WI38 (cell line): ENCODE data around the gene OAS1.
"Not testable (repeated sequence)": the region's sequence is repeated elsewhere in the genome, so short reads cannot be mapped to it uniquely, and the experiment has no call there.

Experiments
- H3K4me3 ChIP-seq: 2 replicates; pipeline ENCODE4 v1.5.1; 2011; ENCODE audit warnings: low read depth, mild to moderate bottlenecking, control low read depth, low read length
- TF ChIP-seq, protein P1 (sequence below): IDR thresholded peaks from 2 replicates; pipeline ENCODE4 v1.5.1; 2012; ENCODE audit warnings: low read depth, mild to moderate bottlenecking, control low read depth, low read length

OAS1 gene

DNA sequence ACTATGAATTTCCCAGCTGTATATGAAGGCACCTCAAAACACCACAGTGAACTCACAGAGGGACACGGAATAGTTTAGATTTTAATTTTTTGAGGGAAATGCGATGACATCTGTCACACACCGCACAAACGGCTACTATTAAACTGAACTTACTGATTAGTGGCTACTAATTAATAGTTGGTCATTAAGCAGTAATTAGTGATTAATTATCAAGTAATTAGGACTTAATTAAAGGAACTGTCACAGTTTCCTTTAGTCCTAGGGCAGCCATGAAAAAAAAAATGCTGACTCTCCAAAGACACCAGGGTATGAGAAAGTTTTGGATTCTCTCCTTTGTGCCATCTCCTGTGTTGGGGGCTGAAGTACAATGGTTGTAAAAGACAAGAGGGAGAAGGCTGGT is 2.9 kb downstream of the OAS1 start:
- no peak overlapping the region for H3K4me3 ChIP-seq
- TF ChIP-seq, protein P1, sequence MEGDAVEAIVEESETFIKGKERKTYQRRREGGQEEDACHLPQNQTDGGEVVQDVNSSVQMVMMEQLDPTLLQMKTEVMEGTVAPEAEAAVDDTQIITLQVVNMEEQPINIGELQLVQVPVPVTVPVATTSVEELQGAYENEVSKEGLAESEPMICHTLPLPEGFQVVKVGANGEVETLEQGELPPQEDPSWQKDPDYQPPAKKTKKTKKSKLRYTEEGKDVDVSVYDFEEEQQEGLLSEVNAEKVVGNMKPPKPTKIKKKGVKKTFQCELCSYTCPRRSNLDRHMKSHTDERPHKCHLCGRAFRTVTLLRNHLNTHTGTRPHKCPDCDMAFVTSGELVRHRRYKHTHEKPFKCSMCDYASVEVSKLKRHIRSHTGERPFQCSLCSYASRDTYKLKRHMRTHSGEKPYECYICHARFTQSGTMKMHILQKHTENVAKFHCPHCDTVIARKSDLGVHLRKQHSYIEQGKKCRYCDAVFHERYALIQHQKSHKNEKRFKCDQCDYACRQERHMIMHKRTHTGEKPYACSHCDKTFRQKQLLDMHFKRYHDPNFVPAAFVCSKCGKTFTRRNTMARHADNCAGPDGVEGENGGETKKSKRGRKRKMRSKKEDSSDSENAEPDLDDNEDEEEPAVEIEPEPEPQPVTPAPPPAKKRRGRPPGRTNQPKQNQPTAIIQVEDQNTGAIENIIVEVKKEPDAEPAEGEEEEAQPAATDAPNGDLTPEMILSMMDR = no peak

DNA sequence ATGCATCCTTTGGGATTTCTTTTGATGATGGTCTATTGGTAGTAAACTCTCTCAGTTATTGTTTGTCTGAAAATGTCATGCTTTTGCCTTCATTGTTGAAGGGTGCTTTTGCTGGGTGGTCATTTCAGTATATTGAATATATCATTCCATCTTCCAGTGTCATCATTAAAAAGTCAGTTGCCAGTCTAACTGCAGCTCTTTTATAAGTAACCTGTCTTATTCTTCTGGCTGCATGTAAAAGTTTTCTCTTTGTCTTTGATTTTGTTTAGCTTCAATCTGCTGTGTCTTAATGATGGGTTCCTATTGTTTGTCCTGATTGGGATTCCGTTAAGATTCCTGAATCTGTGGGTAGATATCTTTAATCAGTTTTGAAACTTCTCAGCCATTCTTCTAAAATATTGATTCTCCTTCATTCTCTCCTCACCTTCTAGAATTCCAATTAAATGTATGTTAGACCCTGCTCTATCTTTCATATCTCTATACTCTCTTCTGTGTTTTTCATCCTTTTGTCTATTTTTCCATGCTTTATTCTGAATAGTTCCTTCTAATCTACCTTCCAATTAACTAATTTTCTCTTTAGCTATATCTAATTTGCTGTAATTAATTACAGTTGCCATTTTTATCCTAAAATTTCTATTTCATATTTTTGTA is 6.4 kb downstream of the OAS1 start:
- no peak overlapping the region for H3K4me3 ChIP-seq
- TF ChIP-seq, protein P1 = no peak

DNA sequence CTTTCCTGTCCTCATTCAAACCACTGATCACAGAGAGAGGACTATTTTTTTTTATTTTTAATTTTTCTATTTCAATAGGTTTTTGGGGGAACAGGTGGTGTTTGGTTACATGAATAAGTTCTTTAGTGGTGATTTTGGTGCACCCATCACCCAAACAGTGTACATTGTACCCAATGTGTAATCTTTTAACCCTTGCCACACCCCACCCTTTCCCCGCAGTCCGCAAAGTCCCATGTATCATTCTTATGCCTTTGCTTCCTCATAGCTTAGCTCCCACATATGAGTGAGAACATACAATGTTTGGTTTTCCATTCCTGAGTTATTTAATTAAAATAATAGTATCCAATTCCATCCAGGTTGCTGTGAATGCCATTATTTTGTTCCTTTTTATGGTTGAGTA is 7.1 kb downstream of the OAS1 start:
- not testable (repeated sequence) for H3K4me3 ChIP-seq

DNA sequence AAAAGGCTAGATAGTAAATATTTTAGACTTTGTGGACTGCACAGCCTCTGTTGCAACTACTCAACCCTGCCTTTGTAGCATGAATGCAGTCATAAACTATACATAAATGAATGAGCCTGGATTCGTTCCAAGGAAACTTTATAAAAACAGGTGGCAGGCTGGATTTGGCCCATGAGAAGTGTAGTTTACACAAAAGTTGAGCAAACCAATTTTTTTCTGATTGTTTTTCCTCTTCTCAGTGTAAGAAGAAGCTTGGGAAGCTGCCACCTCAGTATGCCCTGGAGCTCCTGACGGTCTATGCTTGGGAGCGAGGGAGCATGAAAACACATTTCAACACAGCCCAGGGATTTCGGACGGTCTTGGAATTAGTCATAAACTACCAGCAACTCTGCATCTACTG is 9.5 kb downstream of the OAS1 start:
- H3K4me3 ChIP-seq = no peak overlapping the region
- TF ChIP-seq, protein P1 = no peak

DNA sequence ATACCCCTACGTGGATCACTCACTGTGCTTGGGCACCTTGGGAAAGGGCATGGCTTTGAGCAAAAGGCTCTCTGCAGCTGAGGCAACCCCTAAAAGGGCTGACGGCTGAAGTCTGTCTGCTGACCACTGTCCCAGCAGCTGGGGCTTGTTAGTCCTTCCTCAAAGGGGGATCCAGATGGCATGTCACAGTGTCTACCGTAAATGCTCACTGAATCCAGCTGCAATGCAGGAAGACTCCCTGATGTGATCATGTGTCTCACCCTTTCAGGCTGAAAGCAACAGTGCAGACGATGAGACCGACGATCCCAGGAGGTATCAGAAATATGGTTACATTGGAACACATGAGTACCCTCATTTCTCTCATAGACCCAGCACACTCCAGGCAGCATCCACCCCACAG is 12.4 kb downstream of the OAS1 start:
- TF ChIP-seq, protein P1 = no peak
- H3K4me3 ChIP-seq = no peak overlapping the region

DNA sequence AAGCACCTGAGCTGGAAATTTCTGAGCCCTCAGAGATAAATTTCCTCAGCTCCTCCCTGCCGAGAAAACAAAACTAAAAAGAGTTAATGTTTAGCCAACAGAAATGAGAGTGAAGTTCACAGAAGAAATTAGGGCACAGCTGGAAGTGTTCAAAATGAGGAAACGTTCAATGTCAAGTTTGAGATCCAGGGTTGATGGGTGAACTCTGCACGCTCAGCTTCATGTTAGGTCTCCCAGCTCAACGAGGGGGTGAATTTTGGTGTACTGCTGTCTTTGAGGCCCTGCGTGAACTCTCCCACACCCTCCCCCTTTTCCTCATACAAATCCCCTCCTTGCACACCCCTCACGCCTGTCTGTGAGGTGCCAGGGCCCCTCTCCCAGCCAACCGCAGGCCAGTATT is 18.2 kb downstream of the OAS1 start:
- no peak overlapping the region for H3K4me3 ChIP-seq

DNA sequence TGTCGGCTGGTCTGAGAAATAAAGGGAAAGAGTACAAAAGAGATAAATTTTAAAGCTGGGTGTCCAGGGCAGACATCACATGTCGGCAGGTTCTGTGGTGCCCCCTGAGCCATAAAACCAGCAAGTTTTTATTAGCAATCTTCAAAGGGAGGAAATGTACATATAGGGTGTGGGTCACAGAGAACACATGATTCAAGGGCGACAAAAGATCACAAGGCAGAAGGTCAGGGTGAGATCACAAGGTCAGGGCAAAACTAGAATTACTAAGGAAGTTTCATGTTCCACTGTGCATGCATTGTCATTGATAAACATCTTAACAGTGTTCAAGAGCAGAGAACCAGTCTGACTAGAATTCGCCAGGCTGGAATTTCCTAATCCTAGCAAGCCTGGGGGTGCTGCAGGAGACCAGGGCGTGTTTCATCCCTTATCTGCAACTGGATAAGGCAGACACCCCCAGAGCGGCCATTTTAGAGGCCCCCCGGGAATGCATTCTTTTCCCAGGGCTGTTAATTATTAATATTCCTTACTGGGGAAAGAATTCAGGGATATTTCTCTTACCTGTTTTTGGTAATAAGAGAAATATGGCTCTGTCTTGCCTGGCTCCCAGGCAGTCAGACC is 19.8 kb downstream of the OAS1 start:
- not testable (repeated sequence) for H3K4me3 ChIP-seq

More for the DNA sequence above, 18.2 kb downstream of the OAS1 start:
- TF ChIP-seq, protein P1 = no peak

DNA sequence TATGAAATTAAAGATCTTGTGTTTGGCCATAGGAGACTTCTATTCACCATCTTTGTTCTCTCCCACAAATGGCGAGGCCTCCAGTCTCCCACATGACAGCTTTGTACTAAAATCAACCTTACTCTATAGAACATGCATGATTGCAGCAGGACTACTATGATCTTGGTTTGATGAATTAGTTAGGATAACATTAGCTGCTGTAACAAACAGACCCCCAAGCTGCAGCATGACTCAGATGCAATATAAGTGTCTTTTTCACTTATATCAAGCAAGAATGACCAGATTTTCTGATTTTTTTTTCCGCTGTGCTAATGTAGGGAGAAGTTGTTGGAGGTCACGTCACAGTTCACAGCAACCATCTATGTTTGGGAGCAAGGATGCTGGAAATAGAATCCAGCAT is 20.7 kb downstream of the OAS1 start:
- H3K4me3 ChIP-seq = no peak overlapping the region
- TF ChIP-seq, protein P1 = no peak
